T-helper 1 cell treated with Interleukin-12 subunit alpha and Interleukin-12 subunit beta and Interleukin-4 antibody, amounts not matched to agents 30 μg/mL and 1 μg/mL, for 36 hours (primary cell): Measurements from ENCODE around the gene AGGF1.
A peak's percentile ranks its signal among the peaks of the same experiment; 100 is the strongest.

Source experiments
- H3K27ac Mint-ChIP-seq: one replicate; pipeline ENCODE4 v1.8.0; 2021; ENCODE audit warnings: mild to moderate bottlenecking, mixed read lengths
- H3K27me3 Mint-ChIP-seq: one replicate; pipeline ENCODE4 v1.8.0; 2021; ENCODE audit warnings: low read depth, mixed read lengths
- H3K36me3 Mint-ChIP-seq: one replicate; pipeline ENCODE4 v1.8.0; 2021; ENCODE audit warnings: low read depth, mixed read lengths
- H3K4me1 Mint-ChIP-seq: one replicate; pipeline ENCODE4 v1.8.0; 2021; ENCODE audit warnings: low read depth, mixed read lengths
- H3K4me3 Mint-ChIP-seq: one replicate; pipeline ENCODE4 v1.8.0; 2021; ENCODE audit warnings: mild to moderate bottlenecking, moderate library complexity, mixed read lengths
- H3K9me3 Mint-ChIP-seq: one replicate; pipeline ENCODE4 v1.8.0; 2021; ENCODE audit warnings: mixed read lengths

The AGGF1 gene

GRCh38 chr5:77010243-77010642 lies 20.0 kb upstream of the AGGF1 start:
- H3K27me3 Mint-ChIP-seq: peaks cover 21% of the 10 kb centered on the region
- no peaks in the 10 kb centered on the region for H3K36me3 Mint-ChIP-seq
- no peaks in the 10 kb centered on the region for H3K9me3 Mint-ChIP-seq
- no peak overlapping the region for H3K4me3 Mint-ChIP-seq
- no peak overlapping the region for H3K27ac Mint-ChIP-seq
- peaks cover 11% of the 10 kb centered on the region for H3K4me1 Mint-ChIP-seq

GRCh38 chr5:77011498-77011897 lies 18.7 kb upstream of the AGGF1 start:
- no peak overlapping the region for H3K4me3 Mint-ChIP-seq
- no peaks in the 10 kb centered on the region for H3K9me3 Mint-ChIP-seq
- peaks cover 18% of the 10 kb centered on the region for H3K27me3 Mint-ChIP-seq
- H3K36me3 Mint-ChIP-seq: no peaks in the 10 kb centered on the region
- H3K4me1 Mint-ChIP-seq: peaks cover 11% of the 10 kb centered on the region
- H3K27ac Mint-ChIP-seq: no peak overlapping the region

- Mint-ChIP-seq H3K27ac (no peak overlapping the region), H3K9me3 (no peaks in the 10 kb centered on the region)
Measured at GRCh38 chr5:77012601-77013000, 17.6 kb upstream of the AGGF1 start.

GRCh38 chr5:77015938-77016569 lies 14.2 kb upstream of the AGGF1 start:
- H3K9me3 Mint-ChIP-seq: no peaks in the 10 kb centered on the region
- no peak overlapping the region for H3K27ac Mint-ChIP-seq
- H3K4me1 Mint-ChIP-seq: peaks cover 11% of the 10 kb centered on the region
- no peak overlapping the region for H3K4me3 Mint-ChIP-seq
- no peaks in the 10 kb centered on the region for H3K36me3 Mint-ChIP-seq
- H3K27me3 Mint-ChIP-seq: peaks cover 17% of the 10 kb centered on the region

More at GRCh38 chr5:77012601-77013000, 17.6 kb upstream of the AGGF1 start:
- H3K4me3 Mint-ChIP-seq: no peak overlapping the region
- H3K4me1 Mint-ChIP-seq: peaks cover 11% of the 10 kb centered on the region
- H3K27me3 Mint-ChIP-seq: peaks cover 13% of the 10 kb centered on the region
- no peaks in the 10 kb centered on the region for H3K36me3 Mint-ChIP-seq

GRCh38 chr5:77016962-77017361 lies 13.2 kb upstream of the AGGF1 start:
- Mint-ChIP-seq H3K27ac (no peak overlapping the region), H3K27me3 (peaks cover 22% of the 10 kb centered on the region), H3K36me3 (no peaks in the 10 kb centered on the region), H3K4me1 (peaks cover 9% of the 10 kb centered on the region), H3K9me3 (no peaks in the 10 kb centered on the region), H3K4me3 (no peak overlapping the region)

GRCh38 chr5:77017668-77018067 lies 12.5 kb upstream of the AGGF1 start:
- Mint-ChIP-seq H3K27me3 (peaks cover 29% of the 10 kb centered on the region), H3K4me1 (peaks cover 8% of the 10 kb centered on the region), H3K36me3 (no peaks in the 10 kb centered on the region), H3K4me3 (no peak overlapping the region), H3K9me3 (no peaks in the 10 kb centered on the region), H3K27ac (no peak overlapping the region)

GRCh38 chr5:77022511-77023417 lies 7.4 kb upstream of the AGGF1 start:
- Mint-ChIP-seq H3K9me3 (peaks cover 2% of the 10 kb centered on the region), H3K4me3 (no peak overlapping the region), H3K4me1 (peaks cover 7% of the 10 kb centered on the region), H3K27ac (no peak overlapping the region), H3K36me3 (peaks cover 2% of the 10 kb centered on the region), H3K27me3 (peaks cover 36% of the 10 kb centered on the region)

- peaks cover 9% of the 10 kb centered on the region for H3K36me3 Mint-ChIP-seq
- H3K9me3 Mint-ChIP-seq: peaks cover 19% of the 10 kb centered on the region
- H3K27me3 Mint-ChIP-seq: peaks cover 27% of the 10 kb centered on the region
- no peak overlapping the region for H3K27ac Mint-ChIP-seq
- H3K4me1 Mint-ChIP-seq: peaks cover 7% of the 10 kb centered on the region
- no peak overlapping the region for H3K4me3 Mint-ChIP-seq
Measured at GRCh38 chr5:77024490-77024889, 5.7 kb upstream of the AGGF1 start.

GRCh38 chr5:77028631-77029375 lies 1.4 kb upstream of the AGGF1 start:
- Mint-ChIP-seq H3K9me3 (peaks cover 27% of the 10 kb centered on the region), H3K27ac (no peak overlapping the region), H3K4me3 (no peak overlapping the region), H3K4me1 (peaks cover 24% of the 10 kb centered on the region), H3K36me3 (peaks cover 21% of the 10 kb centered on the region), H3K27me3 (peaks cover 4% of the 10 kb centered on the region)

GRCh38 chr5:77029376-77029885 lies 773 bp upstream of the AGGF1 start:
- Mint-ChIP-seq H3K36me3 (peaks cover 24% of the 10 kb centered on the region), H3K27me3 (peaks cover 4% of the 10 kb centered on the region), H3K4me1 (peaks cover 26% of the 10 kb centered on the region), H3K9me3 (peaks cover 27% of the 10 kb centered on the region), H3K27ac (peak overlapping the region; percentile 91), H3K4me3 (peak overlapping the region; percentile 99)

- H3K9me3 Mint-ChIP-seq: peaks cover 27% of the 10 kb centered on the region
- peak overlapping the region; percentile 99 for H3K4me3 Mint-ChIP-seq
- no peak overlapping the region for H3K27ac Mint-ChIP-seq
- H3K36me3 Mint-ChIP-seq: peaks cover 31% of the 10 kb centered on the region
- no peaks in the 10 kb centered on the region for H3K27me3 Mint-ChIP-seq
- H3K4me1 Mint-ChIP-seq: peaks cover 30% of the 10 kb centered on the region
Measured at GRCh38 chr5:77031891-77032290, 1.7 kb downstream of the AGGF1 start.

- H3K4me3 Mint-ChIP-seq: no peak overlapping the region
- H3K9me3 Mint-ChIP-seq: peaks cover 26% of the 10 kb centered on the region
- H3K27me3 Mint-ChIP-seq: no peaks in the 10 kb centered on the region
- peaks cover 34% of the 10 kb centered on the region for H3K36me3 Mint-ChIP-seq
- H3K27ac Mint-ChIP-seq: no peak overlapping the region
- peaks cover 32% of the 10 kb centered on the region for H3K4me1 Mint-ChIP-seq
Measured at GRCh38 chr5:77032635-77033034, 2.4 kb downstream of the AGGF1 start.

GRCh38 chr5:77033338-77033737 lies 3.1 kb downstream of the AGGF1 start:
- no peaks in the 10 kb centered on the region for H3K27me3 Mint-ChIP-seq
- H3K9me3 Mint-ChIP-seq: peaks cover 19% of the 10 kb centered on the region
- H3K36me3 Mint-ChIP-seq: peaks cover 34% of the 10 kb centered on the region
- H3K4me1 Mint-ChIP-seq: peaks cover 32% of the 10 kb centered on the region
- no peak overlapping the region for H3K27ac Mint-ChIP-seq
- no peak overlapping the region for H3K4me3 Mint-ChIP-seq

GRCh38 chr5:77035950-77036349 lies 5.7 kb downstream of the AGGF1 start:
- H3K27ac Mint-ChIP-seq: no peak overlapping the region
- H3K4me3 Mint-ChIP-seq: no peak overlapping the region
- peaks cover 25% of the 10 kb centered on the region for H3K4me1 Mint-ChIP-seq
- peaks cover 34% of the 10 kb centered on the region for H3K36me3 Mint-ChIP-seq
- H3K9me3 Mint-ChIP-seq: no peaks in the 10 kb centered on the region
- no peaks in the 10 kb centered on the region for H3K27me3 Mint-ChIP-seq
